HG03060 (cell line): ENCODE results near the gene PRKCE.
"Not testable (repeated sequence)": the region's sequence is repeated elsewhere in the genome, so short reads cannot be mapped to it uniquely, and the experiment has no call there.

Source experiments
- ATAC-seq: cut with Tn5 transposase; IDR thresholded peaks from one replicate; pipeline ENCODE4 v1.9.1; 2021; ENCODE audit warnings: low read depth, moderate number of reproducible peaks; ENCODE audit not compliant: unreplicated experiment

The PRKCE gene

DNA sequence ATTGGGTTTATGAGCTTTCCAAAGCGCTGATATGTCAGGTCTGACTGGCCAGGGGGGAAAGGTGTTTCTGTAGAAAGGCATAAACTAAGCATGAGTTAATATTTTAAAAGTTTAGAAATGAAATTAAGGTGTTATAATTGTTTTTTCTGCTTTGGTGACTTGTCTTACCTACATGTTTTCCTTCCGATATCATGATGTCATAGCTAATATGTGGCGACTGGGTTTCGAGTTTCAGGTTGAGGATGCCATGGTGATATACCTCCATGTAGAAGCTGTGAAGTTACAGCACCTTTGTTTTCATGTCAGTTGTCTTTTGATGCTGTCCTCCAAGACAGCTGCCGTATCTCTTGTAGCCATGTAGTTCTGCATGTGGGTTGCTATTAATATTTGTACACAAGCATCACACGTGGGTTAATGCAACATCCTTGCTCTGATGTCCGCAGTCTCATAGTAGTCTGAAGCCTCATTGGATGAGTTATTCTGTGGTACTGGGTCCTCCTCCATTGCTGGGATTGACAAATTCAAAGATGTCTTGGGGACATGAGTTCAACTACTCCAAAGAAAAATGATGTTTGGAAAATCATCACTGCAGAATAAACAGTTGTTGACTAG lies 230.6 kb downstream of the PRKCE start:
- no peak for ATAC-seq

DNA sequence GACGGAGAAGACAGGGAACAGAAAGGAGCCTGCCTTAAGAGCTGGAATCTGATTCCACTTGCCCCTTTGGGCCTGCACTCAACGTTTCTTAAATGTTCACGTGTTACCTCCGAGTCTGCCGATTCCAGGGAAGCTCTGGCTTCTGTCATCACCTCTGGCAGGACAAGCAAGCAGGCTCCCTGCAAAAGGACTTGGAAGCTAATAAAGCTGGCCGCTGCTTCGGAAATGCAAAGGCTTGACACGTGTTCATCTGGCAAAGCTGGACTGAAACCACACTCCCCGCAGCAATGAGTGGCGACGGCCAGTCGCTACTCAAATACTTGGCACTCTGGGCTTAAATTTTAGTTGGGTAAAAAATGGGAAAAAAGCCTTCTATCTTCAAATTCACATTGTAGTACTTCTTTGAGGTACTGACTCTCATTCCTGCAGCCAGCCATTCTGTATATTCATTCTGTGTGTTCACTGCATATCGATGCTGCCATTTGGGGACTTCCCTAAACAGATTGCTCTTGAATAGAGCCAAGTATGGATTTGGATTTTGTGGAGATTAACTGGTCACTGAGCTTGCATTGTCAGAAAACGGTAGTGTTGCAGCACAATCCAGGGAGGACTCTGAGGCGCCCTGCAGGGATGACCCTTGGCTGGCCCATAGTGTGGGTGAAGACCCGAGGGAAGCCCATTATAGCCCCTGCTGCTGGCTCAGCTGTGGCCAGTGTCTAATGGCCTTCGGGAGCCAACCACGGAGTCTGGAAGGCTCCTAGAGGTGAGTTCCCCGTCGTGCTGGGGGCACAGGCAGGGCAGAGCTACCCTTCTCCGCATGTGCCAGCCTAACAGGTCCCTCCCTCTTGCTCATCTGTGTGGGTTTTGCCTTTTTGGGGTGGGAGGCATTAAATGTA lies 231.5 kb downstream of the PRKCE start:
- no peak for ATAC-seq

DNA sequence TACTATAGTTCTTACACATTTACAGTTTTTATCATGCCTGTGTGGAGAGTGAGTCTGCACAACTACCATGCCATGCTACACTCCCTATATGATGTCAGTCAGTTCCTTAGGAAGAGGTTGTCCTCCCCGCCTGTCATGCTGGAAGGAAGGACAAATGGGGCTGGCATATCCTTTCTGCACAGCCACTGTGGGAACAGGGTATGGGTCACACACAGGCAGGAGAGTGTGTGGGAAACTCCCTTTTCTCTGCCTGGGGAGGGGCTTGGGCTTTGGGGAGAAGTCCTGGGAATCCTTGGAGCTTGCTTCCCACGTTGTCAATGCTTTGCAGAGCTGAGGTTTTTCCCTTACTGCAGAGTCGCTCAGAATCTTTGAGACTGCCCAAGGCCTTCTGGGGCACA lies 232.1 kb downstream of the PRKCE start:
- ATAC-seq: no peak

DNA sequence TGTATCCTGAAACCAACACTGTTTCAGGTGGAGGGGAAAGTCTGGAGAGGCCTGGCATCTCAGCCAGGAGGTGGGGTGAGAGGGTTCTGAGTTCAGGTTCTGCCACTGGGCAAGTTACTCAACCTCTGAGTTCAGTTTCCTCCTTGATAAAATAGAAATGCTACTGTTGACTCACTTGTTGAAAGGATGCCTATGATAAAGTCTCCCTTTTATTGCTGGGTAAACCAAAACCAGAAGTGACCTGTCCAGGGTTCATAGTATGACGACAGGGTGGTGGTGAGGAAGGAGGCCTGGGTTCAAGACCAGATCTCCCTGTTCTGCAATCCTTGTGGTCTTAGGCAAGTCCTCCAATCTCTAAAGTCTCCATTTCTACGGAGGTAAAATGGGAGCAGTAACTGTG lies 232.7 kb downstream of the PRKCE start:
- ATAC-seq: no peak

DNA sequence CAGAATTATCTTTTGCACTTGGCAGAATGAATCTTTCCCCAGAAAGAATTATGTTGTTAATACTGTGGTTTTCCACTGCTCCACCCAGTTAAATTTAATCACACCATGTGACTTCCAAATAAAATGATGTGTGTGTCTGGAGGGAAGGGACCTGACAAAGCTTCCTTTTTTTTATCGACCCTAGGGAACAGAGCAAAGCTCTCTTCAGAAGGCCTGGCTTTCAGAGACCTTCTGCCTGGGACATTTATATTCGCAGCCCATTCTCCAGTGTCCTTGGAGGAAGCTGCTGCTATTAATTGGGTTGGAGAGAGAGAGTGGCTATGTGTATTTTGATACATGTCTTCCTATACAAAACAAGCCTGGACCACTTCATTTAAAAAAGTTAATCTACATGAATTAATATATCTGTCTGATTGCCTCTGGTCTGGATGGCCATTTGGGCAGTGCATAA lies 233.7 kb downstream of the PRKCE start:
- no peak for ATAC-seq

DNA sequence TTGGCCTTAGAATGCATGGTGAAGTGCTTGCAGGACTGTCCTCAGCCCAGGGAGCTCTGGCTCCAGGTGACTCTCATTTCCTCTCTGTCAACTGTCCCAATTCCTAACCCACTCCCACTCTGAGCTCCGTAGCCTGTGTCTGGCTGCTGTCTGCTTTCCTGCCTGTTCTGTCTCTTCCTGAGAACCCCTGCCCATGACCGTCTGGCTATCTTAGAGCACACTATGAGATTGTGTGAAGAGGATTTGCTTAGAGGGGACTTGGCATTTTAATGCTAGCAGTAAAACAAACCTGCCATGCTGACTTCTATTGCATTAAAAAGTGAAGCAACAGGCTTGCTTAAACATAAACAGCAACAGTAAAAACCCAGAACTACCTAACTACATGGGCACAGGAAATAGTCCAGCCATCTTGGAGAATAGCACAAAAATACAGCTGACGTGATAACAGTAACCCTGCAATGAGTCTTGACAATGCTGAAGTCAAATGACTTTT lies 234.7 kb downstream of the PRKCE start:
- no peak for ATAC-seq

DNA sequence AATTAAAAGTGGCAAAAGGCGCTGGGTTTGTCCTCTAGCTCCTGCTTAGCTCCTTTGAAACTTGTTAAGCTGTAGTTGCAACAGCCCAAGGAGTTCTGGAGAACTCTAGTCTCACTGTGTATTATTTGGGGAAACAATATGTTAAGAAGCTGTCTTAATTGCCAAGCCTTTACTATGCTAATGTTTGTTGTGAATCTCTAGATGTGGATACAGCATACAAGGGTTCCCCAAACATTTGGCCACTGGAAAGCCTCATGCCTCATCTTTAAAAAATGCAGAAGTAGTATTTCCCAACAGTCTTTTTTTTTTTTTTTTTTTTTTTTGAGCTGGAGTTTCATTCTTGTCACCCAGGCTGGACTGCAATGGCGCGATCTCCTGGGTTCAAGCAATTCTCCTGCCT lies 236.7 kb downstream of the PRKCE start:
- no peak for ATAC-seq

DNA sequence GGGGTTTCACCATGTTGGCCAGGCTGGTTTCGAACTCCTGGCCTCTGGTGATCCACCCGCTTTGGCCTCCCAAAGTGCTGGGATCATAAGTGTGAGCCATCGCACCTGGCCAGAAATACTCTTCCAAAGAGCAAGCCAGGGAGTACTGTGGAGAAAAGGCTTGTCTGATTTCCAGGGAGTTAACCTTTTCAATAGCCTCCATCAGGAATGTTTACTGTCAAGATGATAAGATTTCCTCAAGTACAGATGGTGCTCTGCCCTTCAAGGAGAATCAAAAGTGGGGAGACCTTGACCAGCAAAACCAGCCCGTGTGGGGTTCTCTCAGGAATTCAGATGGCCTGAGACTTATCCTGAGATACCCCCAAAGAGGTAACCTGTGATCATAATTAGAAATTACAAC lies 237.2 kb downstream of the PRKCE start:
- no peak for ATAC-seq

DNA sequence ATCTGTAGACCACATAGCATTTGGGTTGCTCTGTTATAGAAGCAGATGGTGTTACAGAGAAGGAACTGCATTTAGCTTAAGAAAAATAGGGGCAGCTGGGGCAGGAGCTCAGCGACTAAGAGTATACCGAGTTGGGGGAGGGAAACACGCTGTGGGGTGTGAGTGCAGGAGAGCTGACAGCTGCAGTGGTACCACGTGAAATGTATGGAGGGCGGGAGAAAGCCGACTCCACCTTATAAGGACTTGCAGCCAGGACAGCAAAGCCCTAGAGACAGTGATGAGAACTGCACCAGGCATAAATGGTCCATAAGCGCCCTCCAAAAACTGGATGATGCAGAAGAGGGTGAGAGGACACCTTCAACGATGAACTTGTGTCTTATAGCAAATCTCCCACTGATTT lies 237.6 kb downstream of the PRKCE start:
- ATAC-seq: no peak

DNA sequence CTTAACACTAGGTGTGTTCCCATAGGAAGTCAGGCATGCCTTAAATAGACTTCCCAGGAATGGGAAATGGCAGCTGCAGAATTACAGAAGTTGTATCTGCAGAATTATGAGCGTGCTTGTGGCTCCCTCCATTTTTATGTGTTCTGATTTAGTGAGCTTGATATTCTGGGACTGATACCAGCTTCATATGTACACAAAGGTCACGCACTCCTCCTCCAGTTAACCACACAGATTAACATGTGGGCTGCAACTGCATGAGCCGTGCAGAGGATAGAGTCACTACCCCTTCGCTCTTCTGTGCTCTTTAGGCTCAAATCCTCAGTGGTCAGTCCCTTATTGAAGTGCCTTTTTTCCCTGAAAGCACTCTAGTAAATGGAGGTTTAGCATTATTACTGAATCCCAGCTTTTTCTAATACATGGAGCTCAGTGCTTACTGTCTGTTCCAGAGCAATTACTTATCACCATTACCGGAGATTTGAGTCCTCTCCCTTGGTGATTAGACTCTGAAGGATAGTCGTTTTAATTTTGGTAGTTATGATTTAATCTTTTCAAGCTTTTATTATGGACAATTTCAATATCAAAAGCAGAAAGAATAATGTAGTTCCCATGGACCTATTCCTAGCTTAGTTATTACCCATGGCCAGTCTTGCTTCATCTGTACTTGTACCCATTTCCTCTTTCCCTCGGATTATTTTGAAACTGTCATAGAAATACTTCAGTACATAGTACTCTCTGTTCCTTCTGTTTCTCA lies 238.3 kb downstream of the PRKCE start:
- ATAC-seq: peak; percentile 38

DNA sequence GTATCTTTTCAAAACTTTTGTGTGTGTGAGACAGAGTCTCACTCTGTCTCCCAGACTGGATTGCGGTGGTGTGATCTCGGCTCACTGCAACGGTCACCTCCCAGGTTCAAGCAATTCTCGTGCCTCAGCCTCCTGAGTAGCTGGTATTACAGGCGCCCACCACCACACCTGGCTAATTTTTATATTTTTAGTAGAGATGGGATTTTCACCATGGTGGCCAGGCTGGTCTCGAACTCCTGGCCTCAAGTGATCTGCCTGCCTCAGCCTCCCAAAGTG lies 238.8 kb downstream of the PRKCE start:
- ATAC-seq: not testable (repeated sequence)

DNA sequence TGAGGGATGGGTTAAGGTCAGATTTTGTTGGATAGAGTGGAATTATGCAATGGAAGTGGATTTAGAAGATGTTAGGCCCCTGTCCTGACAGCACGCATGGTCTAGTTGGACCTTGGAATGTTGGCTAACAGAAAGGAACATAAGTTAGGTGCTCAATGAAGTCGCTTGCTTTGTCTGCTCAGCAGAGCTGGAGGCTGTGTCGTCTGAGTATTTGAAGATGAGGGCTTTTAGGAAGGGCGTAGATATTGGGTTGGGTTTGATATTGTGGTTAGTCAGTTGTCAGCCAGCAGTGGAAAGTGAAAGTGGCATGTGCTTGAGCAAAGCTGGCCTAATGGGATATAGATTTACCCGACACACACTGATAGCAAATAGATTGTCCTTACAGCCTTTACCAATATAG lies 239.3 kb downstream of the PRKCE start:
- ATAC-seq: no peak

DNA sequence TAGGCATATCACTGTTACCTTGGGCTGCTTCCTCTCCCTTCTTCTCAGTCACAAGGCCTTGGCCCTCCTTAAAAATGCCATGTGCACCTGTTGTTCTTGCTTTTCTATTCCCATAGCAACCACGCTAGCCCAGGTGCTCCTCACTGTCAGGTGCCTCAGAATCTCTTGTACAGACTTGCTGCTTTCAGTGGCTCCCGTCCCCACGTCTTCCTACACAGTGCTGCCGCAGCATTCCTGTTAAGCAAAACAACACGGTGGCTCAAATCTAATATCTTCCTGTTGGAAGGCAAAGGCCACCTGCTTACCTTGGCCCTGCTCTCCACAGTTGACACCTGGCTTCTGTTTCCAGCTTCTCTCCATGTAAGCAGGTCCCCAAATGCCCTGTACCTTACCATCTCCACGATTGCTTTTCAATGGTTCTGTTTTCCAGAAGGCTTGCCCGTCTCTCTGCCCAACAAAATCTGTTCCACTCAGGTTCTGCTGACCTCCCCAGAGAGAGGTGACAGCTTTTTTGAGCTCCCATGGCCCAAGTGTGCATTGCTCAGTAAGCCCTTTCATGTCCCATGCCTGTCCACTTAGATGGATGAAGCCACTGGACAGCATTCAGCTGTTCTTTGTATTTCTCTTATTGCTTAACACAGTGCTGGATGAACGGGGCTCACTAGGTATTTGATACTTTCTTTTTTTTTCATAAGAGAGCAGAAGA lies 240.4 kb downstream of the PRKCE start:
- no peak for ATAC-seq

DNA sequence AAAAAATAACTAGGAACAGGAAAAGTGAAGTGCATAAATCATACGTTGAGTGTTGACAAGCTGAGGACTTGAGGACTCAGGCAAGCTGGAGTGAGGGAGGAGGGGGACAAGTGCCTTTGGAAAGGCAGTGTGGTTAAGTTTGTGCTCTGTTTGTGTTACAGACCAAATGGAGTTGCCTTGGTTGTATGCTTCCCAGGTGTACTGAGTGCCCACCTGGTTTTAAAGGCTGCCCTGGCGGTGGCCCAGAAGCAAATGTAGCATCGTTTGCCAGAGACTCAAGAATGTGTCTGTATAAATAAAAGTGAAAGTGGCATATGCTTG lies 240.9 kb downstream of the PRKCE start:
- no peak for ATAC-seq

DNA sequence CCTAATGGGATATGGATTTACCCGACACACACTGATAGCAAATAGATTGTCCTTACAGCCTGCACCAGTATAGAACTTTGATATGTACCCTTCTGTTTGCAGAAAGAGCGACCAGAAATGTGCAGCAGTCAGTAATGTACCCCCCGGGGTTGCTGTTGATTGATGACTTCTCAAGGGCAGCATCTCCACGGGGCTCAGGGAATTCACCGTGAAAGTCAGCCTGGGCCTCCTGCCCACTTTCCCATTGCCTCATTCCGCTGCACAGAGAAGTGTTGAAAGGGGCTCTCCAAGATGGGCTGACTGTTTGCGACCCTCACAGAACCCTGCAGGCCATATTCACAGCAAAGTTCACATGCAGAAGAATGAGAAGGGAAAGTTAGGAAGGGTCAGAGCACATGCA lies 241.3 kb downstream of the PRKCE start:
- ATAC-seq: no peak

DNA sequence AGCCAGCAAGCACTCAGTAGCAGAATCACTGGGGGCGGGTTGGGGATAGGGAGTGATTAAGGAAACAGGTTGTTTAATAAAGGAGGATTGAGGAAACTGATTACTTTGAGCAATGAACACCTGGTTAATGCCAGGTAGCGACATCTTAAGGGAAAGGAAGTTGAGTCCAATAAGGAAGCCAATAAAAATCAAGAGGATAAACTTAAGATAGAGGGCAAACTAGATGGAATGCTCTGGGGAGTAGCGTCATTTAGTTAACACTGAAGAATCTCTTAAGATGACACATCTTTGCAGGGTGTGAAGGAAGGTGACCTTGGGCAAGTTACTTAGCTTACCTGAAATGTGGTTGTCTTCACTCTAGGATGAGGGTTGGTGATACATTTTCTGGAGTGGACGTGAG lies 242.7 kb downstream of the PRKCE start:
- ATAC-seq: no peak

DNA sequence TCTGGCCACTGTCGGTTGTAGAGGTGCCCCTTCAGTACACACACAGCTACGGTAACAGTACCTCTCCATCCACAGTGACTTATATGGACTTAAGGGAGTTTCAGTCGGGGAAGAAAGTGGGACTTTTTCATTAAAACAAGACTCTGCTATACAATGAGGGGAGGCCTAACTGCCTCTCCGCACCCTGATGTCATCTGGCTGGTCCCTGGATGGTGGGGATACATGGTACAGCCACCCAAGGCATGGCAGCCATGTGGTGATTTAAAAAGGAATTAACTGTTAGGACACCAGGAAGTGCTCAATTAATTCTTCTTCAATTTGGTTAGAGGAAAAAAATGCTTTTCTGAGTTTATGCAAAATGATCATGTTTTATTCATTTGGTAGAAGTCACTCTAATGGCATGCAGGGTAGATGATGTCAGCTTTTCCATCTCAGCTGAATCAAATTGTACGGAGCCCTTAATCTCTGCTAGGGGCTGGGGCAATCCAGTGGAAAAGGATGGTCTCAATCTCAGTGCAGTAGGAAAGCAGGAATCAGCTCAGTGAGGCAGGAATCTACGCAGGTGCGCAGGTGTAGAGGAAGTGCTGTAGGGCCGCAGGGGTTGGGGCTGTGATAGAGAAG lies 243.9 kb downstream of the PRKCE start:
- no peak for ATAC-seq

DNA sequence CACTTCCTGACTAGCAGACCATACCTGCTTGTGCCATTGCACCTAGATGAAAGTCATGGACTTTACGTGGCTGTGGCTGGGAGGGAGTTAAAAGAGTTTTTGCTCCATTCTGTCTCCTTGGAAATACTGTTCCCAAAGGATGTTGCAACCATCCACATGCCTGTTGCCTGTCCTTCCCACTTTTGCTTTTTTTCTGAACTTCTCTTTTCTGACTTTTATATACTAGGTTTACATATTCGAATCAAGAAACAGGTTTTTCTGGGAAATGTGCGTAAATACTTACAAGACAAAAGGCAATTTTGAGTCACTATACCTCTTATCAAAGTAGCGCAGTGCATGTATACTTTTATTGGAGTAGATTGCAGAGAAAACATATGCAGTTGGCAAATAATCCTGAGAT lies 244.8 kb downstream of the PRKCE start:
- ATAC-seq: no peak

DNA sequence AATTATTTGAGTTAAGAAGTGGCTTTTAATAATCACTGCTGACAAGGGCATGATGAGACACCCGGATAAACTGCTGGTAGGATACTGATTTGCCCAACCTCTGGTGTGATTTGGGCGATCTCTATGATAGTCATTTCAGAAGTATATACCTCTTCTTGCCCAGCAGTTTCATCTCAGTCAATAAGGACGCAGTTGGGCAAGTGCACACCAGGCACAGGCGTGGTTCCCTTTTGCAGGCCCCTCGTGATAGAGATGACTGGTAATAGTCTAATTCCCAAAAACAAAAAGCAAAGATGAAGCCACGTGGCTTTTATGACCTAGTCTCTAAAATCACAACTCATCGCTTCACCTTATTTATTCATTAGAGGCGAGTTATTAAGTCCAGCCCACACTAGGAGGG lies 246.4 kb downstream of the PRKCE start:
- no peak for ATAC-seq

DNA sequence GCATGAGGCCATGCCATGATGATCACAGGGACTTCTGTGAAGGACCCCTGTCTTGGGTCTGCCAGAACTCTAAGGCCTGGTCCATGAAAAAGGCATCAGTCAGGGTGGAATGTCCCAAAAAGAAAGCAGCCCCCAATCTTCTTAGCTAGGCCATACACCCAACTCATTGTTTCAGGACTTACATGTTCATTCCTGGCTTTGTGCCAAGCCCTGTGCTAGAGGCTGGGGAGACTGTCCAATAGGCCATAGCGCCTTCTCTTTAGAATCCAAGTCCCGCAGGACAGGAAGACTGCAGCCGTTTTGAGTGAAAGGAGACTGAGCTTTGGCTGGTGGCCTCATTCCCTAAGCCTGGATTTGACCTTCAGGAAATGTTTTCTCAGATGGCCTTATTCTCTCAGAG lies 247.3 kb downstream of the PRKCE start:
- no peak for ATAC-seq

DNA sequence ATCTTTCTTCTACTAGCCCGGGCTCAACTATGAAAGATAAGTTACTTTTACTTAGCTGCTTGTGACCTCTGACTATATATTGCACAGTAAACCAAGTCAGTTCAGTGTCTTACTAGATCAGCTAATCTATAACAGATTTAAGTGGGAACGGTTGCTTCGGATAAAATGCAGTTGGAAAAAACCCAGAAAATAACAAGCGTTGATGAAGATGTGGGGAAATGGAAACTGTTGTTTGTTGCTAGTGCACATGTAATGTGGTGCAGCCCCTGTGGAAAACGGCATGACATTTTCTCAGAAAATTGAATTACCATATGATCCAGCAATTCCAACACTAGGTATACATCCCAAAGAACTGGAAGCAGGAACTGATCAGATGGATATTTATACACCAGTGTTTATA lies 248.5 kb downstream of the PRKCE start:
- ATAC-seq: no peak
